Dedifferentiated amniotic fluid mesenchymal stem cell (primary cell): Measurements from ENCODE around the gene LEPROT.
"Not testable (repeated sequence)": the region's sequence is repeated elsewhere in the genome, so short reads cannot be mapped to it uniquely, and the experiment has no call there.

Source experiments
- DNase-seq: peaks from one replicate; pipeline ENCODE4 v3.0.0-alpha.2; 2016; ENCODE audit errors: extremely low spot score

The LEPROT gene

GRCh38 chr1:65437616-65438015 lies 17.1 kb downstream of the LEPROT start:
- DNase-seq, result no peak

GRCh38 chr1:65440322-65440900 lies 19.9 kb downstream of the LEPROT start:
- no peak for DNase-seq

GRCh38 chr1:65440915-65441314 lies 20.4 kb downstream of the LEPROT start:
- no peak for DNase-seq

- no peak for DNase-seq
Observed at GRCh38 chr1:65441464-65441863, 21.0 kb downstream of the LEPROT start.

GRCh38 chr1:65442442-65442841 lies 22.0 kb downstream of the LEPROT start:
- DNase-seq, result no peak

- DNase-seq, result no peak
Observed at GRCh38 chr1:65443647-65444046, 23.2 kb downstream of the LEPROT start.

GRCh38 chr1:65444128-65444640 lies 23.7 kb downstream of the LEPROT start:
- no peak for DNase-seq

- DNase-seq, result no peak
Observed at GRCh38 chr1:65445837-65446236, 25.4 kb downstream of the LEPROT start.

GRCh38 chr1:65449214-65449823 lies 28.9 kb downstream of the LEPROT start:
- DNase-seq, result no peak

GRCh38 chr1:65455678-65456077 lies 35.2 kb downstream of the LEPROT start:
- DNase-seq, result not testable (repeated sequence)

GRCh38 chr1:65456481-65456880 lies 36.0 kb downstream of the LEPROT start:
- DNase-seq, result no peak

- DNase-seq, result no peak
Observed at GRCh38 chr1:65457868-65458267, 37.4 kb downstream of the LEPROT start.

GRCh38 chr1:65458730-65459396 lies 38.4 kb downstream of the LEPROT start:
- DNase-seq, result no peak

- no peak for DNase-seq
Observed at GRCh38 chr1:65459397-65459768, 38.9 kb downstream of the LEPROT start.

GRCh38 chr1:65465837-65466236 lies 45.4 kb downstream of the LEPROT start:
- not testable (repeated sequence) for DNase-seq

GRCh38 chr1:65467536-65467935 lies 47.1 kb downstream of the LEPROT start:
- DNase-seq, result no peak

GRCh38 chr1:65469126-65469888 lies 48.8 kb downstream of the LEPROT start:
- no peak for DNase-seq

GRCh38 chr1:65469889-65470340 lies 49.4 kb downstream of the LEPROT start:
- DNase-seq, result no peak

- DNase-seq, result no peak
Observed at GRCh38 chr1:65470766-65471165, 50.3 kb downstream of the LEPROT start.

- no peak for DNase-seq
Observed at GRCh38 chr1:65471213-65471833, 50.9 kb downstream of the LEPROT start.

- DNase-seq, result no peak
Observed at GRCh38 chr1:65471861-65472332, 51.4 kb downstream of the LEPROT start.

- DNase-seq, result no peak
Observed at GRCh38 chr1:65476327-65476726, 55.9 kb downstream of the LEPROT start.
